OCI-LY7 (cell line): ENCODE results near the gene MAPK8IP3. TPM values are rescaled to one million over a fixed set of nuclear protein-coding genes. Genes with fewer than 3 reads are reported as not detected.

Experiments used
- BruUV-seq: library from RNA; stranded (reverse); fragments of 400-500 nt; replicated peaks from 2 replicates; lab custom pipeline; 2021; lab: Mats Ljungman, UMichigan
- CTCF ChIA-PET: fragments of 300-600 bp; sonication (Branson Sonifier 250); formaldehyde crosslinking; loops from one replicate; lab custom pipeline; 2022; ENCODE audit warnings: antibody characterized with exemption; ENCODE audit not compliant: unreplicated experiment; lab: Charles Lee
- POLR2A ChIA-PET: fragments of 300-600 bp; sonication (Branson Sonifier 250); formaldehyde crosslinking; loops from one replicate; lab custom pipeline; 2022; ENCODE audit warnings: antibody characterized with exemption; lab: Charles Lee
- DNase-seq: peaks from one replicate; pipeline ENCODE4 v3.0.0-alpha.2; 2015; ENCODE audit warnings: low spot score
- H2AFZ ChIP-seq: fragments of 200-600 bp; sonication (generic), shearing (Covaris generic); 2 replicates; pipeline ENCODE4 v1.6.1; 2014; ENCODE audit warnings: mild to moderate bottlenecking, antibody characterized with exemption, low read length, moderate library complexity
- H3K27ac ChIP-seq: fragments of 200-600 bp; sonication (generic); 2 replicates; pipeline ENCODE4 v1.5.1; 2014; ENCODE audit warnings: mixed run types, low read depth, mild to moderate bottlenecking, moderate library complexity, low read length, inconsistent platforms; ENCODE audit not compliant: poor library complexity, severe bottlenecking
- H3K36me3 ChIP-seq: fragments of 200-600 bp; sonication (generic); 2 replicates; pipeline ENCODE4 v1.6.1; 2014; ENCODE audit warnings: mild to moderate bottlenecking, antibody characterized with exemption, low read length, moderate library complexity, mixed read lengths; ENCODE audit not compliant: insufficient read depth
- H3K4me1 ChIP-seq: fragments of 200-600 bp; sonication (generic); 2 replicates; pipeline ENCODE4 v1.5.1; 2014; ENCODE audit warnings: mild to moderate bottlenecking, low read length; ENCODE audit not compliant: insufficient read depth, poor library complexity, severe bottlenecking
- H3K4me2 ChIP-seq: fragments of 200-600 bp; sonication (generic); 2 replicates; pipeline ENCODE4 v1.6.1; 2014; ENCODE audit warnings: mild to moderate bottlenecking, low read length
- H3K4me3 ChIP-seq: fragments of 200-600 bp; sonication (generic); 2 replicates; pipeline ENCODE4 v1.5.1; 2014; ENCODE audit warnings: mild to moderate bottlenecking, low read depth, low read length; ENCODE audit not compliant: poor library complexity, severe bottlenecking
- H3K79me2 ChIP-seq: fragments of 200-600 bp; sonication (generic); 2 replicates; pipeline ENCODE4 v1.6.1; 2016; ENCODE audit warnings: low read depth, mild to moderate bottlenecking, low read length, moderate library complexity, mixed read lengths; ENCODE audit not compliant: insufficient read depth
- H3K9me2 ChIP-seq: fragments of 200-600 bp; sonication (generic); 2 replicates; pipeline ENCODE4 v1.6.1; 2016; ENCODE audit warnings: mild to moderate bottlenecking, low read length, mixed read lengths; ENCODE audit not compliant: insufficient read depth
- H3K9me3 ChIP-seq: fragments of 200-600 bp; sonication (generic); 2 replicates; pipeline ENCODE4 v1.6.1; 2014; ENCODE audit warnings: mild to moderate bottlenecking, mixed run types, low read length, mixed read lengths
- H4K20me1 ChIP-seq: fragments of 200-600 bp; sonication (generic); 2 replicates; pipeline ENCODE4 v1.6.1; 2014; ENCODE audit warnings: mild to moderate bottlenecking, antibody characterized with exemption, low read length, moderate library complexity, mixed read lengths; ENCODE audit not compliant: insufficient read depth
- EZH2phosphoT487 ChIP-seq: fragments of 200-600 bp; sonication (generic); IDR thresholded peaks from 2 replicates; pipeline ENCODE4 v1.6.1; 2018; ENCODE audit warnings: low read depth, borderline replicate concordance, mild to moderate bottlenecking, mixed run types, antibody characterized with exemption, low read length, moderate library complexity, mixed read lengths
- intact Hi-C: fragments of 100-400 bp; cut with micrococcal nuclease; formaldehyde crosslinking; loops from one replicate; pipeline ENCODE4 v1.10.0; 2022; ENCODE audit not compliant: unreplicated experiment
- total RNA-seq, 2 experiments: library from RNA; depleted of rRNA in 1 of 2; stranded (reverse); fragments of >200 nt in 1 of 2; shearing (Covaris generic) in 1 of 2; gene quantifications; 2 replicates each; pipeline ENCODE4 v1.2.3, GENCODE V29; 2014 to 2022
- TF ChIP-seq, protein P1 (sequence below): fragments of 200-600 bp; sonication (generic); conservative IDR thresholded peaks from 2 replicates; pipeline ENCODE4 v1.5.1; 2014; ENCODE audit warnings: mild to moderate bottlenecking, antibody characterized with exemption, low read length, moderate library complexity, mixed read lengths

Gene MAPK8IP3
- total RNA-seq, 2 experiments from 2014 or later = 114 to 130 TPM

GRCh38 chr16:1657841-1658240 is 48.2 kb upstream of the MAPK8IP3 start:
- H3K27ac ChIP-seq = no peak overlapping the region
- CTCF ChIA-PET = no interaction called here
- H3K4me1 ChIP-seq = no peaks in the 10 kb centered on the region
- POLR2A ChIA-PET = no interaction called here
- BruUV-seq = no TSS peak
- no peak overlapping the region for H2AFZ ChIP-seq
- no peak overlapping the region for H3K4me2 ChIP-seq
- intact Hi-C loops = no loop called here
- no peaks in the 10 kb centered on the region for H3K9me2 ChIP-seq
- H3K36me3 ChIP-seq = peaks cover 44% of the 10 kb centered on the region
- TF ChIP-seq EZH2phosphoT487 = no peak
- TF ChIP-seq, protein P1, sequence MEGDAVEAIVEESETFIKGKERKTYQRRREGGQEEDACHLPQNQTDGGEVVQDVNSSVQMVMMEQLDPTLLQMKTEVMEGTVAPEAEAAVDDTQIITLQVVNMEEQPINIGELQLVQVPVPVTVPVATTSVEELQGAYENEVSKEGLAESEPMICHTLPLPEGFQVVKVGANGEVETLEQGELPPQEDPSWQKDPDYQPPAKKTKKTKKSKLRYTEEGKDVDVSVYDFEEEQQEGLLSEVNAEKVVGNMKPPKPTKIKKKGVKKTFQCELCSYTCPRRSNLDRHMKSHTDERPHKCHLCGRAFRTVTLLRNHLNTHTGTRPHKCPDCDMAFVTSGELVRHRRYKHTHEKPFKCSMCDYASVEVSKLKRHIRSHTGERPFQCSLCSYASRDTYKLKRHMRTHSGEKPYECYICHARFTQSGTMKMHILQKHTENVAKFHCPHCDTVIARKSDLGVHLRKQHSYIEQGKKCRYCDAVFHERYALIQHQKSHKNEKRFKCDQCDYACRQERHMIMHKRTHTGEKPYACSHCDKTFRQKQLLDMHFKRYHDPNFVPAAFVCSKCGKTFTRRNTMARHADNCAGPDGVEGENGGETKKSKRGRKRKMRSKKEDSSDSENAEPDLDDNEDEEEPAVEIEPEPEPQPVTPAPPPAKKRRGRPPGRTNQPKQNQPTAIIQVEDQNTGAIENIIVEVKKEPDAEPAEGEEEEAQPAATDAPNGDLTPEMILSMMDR = no peak
- H3K79me2 ChIP-seq = no peaks in the 10 kb centered on the region
- no peak overlapping the region for H3K4me3 ChIP-seq
- no peaks in the 10 kb centered on the region for H3K9me3 ChIP-seq
- DNase-seq = no peak
- no peaks in the 10 kb centered on the region for H4K20me1 ChIP-seq

DNA sequence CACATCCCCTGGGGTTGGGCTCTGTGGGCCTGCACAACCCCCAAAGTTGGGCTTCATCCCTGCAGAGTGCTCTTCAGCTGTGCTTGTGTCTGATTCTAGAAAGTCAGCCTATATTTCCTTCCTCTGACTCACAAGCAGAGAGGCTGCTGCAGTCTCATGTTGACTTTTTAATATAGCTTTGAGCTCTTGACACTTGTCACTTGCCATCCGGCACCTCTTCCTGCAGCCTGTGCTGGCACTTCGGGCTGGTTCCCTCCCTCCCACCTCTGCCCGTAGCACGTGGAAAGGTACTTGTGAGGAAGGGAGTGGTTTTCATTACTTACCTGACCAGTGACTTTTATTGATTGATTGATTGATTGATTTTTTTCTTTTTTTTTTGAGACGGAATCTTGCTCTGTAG is 47.0 kb upstream of the MAPK8IP3 start:
- Histone ChIP-seq H3K79me2 (no peaks in the 10 kb centered on the region), H3K4me2 (no peak overlapping the region), H2AFZ (no peak overlapping the region), H3K9me2 (no peaks in the 10 kb centered on the region), H3K36me3 (peaks cover 50% of the 10 kb centered on the region), H4K20me1 (no peaks in the 10 kb centered on the region), H3K27ac (no peak overlapping the region), H3K4me3 (no peak overlapping the region), H3K4me1 (no peaks in the 10 kb centered on the region), H3K9me3 (no peaks in the 10 kb centered on the region)
- intact Hi-C loops = no loop called here
- BruUV-seq = no TSS peak
- CTCF ChIA-PET = no interaction called here
- DNase-seq = no peak
- POLR2A ChIA-PET = interaction anchor here (0.7 kb wide), 1 partner anchor 9 kb away, joined by 3 read pairs; no protein-coding TSS in a partner anchor
- TF ChIP-seq EZH2phosphoT487 = no peak

GRCh38 chr16:1661826-1662225 is 44.2 kb upstream of the MAPK8IP3 start:
- CTCF ChIA-PET = no interaction called here
- no TSS peak for BruUV-seq

More at GRCh38 chr16:1661826-1662225, 44.2 kb upstream of the MAPK8IP3 start:
- TF ChIP-seq EZH2phosphoT487 = no peak
- TF ChIP-seq, protein P1 = no peak
- intact Hi-C loops = no loop called here
- POLR2A ChIA-PET = no interaction called here
- Histone ChIP-seq H3K4me1 (no peaks in the 10 kb centered on the region), H3K9me3 (no peaks in the 10 kb centered on the region), H3K36me3 (peaks cover 61% of the 10 kb centered on the region), H3K9me2 (no peaks in the 10 kb centered on the region), H2AFZ (no peak overlapping the region), H3K4me2 (no peak overlapping the region), H3K79me2 (no peaks in the 10 kb centered on the region), H3K27ac (no peak overlapping the region), H4K20me1 (no peaks in the 10 kb centered on the region), H3K4me3 (no peak overlapping the region)
- DNase-seq = no peak
